PC-3 (cell line): ENCODE results near the gene WIPF1. TPM values are rescaled to one million over a fixed set of nuclear protein-coding genes. Genes with fewer than 3 reads are reported as not detected.

Experiments used
- ATAC-seq: fragments of 200-7000 bp; cut with Tn5 transposase; 2 replicates; pipeline ENCODE4 v1.9.1; 2020; ENCODE audit warnings: mild to moderate bottlenecking, moderate library complexity
- BruUV-seq: library from RNA; stranded (reverse); fragments of 400-500 nt; replicated peaks from 2 replicates; lab custom pipeline; 2021; lab: Mats Ljungman, UMichigan
- CTCF ChIA-PET: fragments of 300-600 bp; sonication (Branson Sonifier 250); formaldehyde crosslinking; loops from one replicate; lab custom pipeline; 2022; ENCODE audit warnings: antibody characterized with exemption; lab: Charles Lee
- POLR2A ChIA-PET: fragments of 300-600 bp; sonication (Branson Sonifier 250); formaldehyde crosslinking; loops from one replicate; lab custom pipeline; 2022; ENCODE audit warnings: antibody characterized with exemption; ENCODE audit not compliant: unreplicated experiment; lab: Charles Lee
- DNase-seq: peaks from one replicate; pipeline ENCODE4 v3.0.0-alpha.2; 2015
- H2AFZ ChIP-seq: fragments of 300-600 bp; sonication (generic); 2 replicates; pipeline ENCODE4 v1.6.0; 2016; ENCODE audit warnings: antibody characterized with exemption, low read length
- H3F3A ChIP-seq: fragments of 300-600 bp; sonication (generic); one replicate; pipeline ENCODE4 v1.6.0; 2017; ENCODE audit warnings: antibody characterized with exemption, low read length, control low read depth, mild to moderate bottlenecking; ENCODE audit not compliant: unreplicated experiment
- H3K27ac ChIP-seq: fragments of 300-600 bp; sonication (generic); 2 replicates; pipeline ENCODE4 v1.5.1; 2016; ENCODE audit warnings: mild to moderate bottlenecking, low read length
- H3K27me3 ChIP-seq: fragments of 300-600 bp; sonication (generic); 2 replicates; pipeline ENCODE4 v1.6.1; 2016; ENCODE audit warnings: low read length, mixed read lengths
- H3K36me3 ChIP-seq: fragments of 300-600 bp; sonication (generic); 2 replicates; pipeline ENCODE4 v1.6.1; 2016; ENCODE audit warnings: low read depth, mixed run types, low read length, mixed read lengths
- H3K4me1 ChIP-seq: fragments of 300-600 bp; sonication (generic); 2 replicates; pipeline ENCODE4 v1.5.1; 2016; ENCODE audit warnings: low read length; ENCODE audit not compliant: insufficient read depth
- H3K4me2 ChIP-seq: fragments of 300-600 bp; sonication (generic); 2 replicates; pipeline ENCODE4 v1.6.0; 2016; ENCODE audit warnings: low read length
- H3K4me3 ChIP-seq: fragments of 300-600 bp; sonication (generic); 2 replicates; pipeline ENCODE4 v1.5.1; 2016; ENCODE audit warnings: mild to moderate bottlenecking, low read length, mixed read lengths
- H3K79me2 ChIP-seq: fragments of 300-600 bp; sonication (generic); 2 replicates; pipeline ENCODE4 v1.6.1; 2017; ENCODE audit warnings: low read length, mixed read lengths
- H3K9ac ChIP-seq: fragments of 300-600 bp; sonication (generic); 2 replicates; pipeline ENCODE4 v1.6.0; 2016; ENCODE audit warnings: mild to moderate bottlenecking, low read length
- H3K9me2 ChIP-seq: fragments of 300-600 bp; sonication (generic); replicated peaks from 2 replicates; pipeline ENCODE4 v1.6.1; 2016; ENCODE audit warnings: mixed run types, low read length, mixed read lengths
- H3K9me3 ChIP-seq: fragments of 300-600 bp; sonication (generic); 2 replicates; pipeline ENCODE4 v1.6.1; 2016; ENCODE audit warnings: low read length, mixed read lengths
- H4K20me1 ChIP-seq: fragments of 300-600 bp; sonication (generic); 2 replicates; pipeline ENCODE4 v1.6.1; 2016; ENCODE audit warnings: low read length, mixed read lengths
- EZH2 ChIP-seq: fragments of 300-600 bp; sonication (generic); IDR thresholded peaks from one replicate; pipeline ENCODE4 v1.6.1; 2017; ENCODE audit warnings: antibody characterized with exemption, mild to moderate bottlenecking, low read length; ENCODE audit not compliant: unreplicated experiment
- EZH2phosphoT487 ChIP-seq: fragments of 300-600 bp; sonication (generic); IDR thresholded peaks from 2 replicates; pipeline ENCODE4 v1.6.1; 2018; ENCODE audit warnings: mild to moderate bottlenecking, antibody characterized with exemption, low read length, borderline replicate concordance
- intact Hi-C: fragments of 100-400 bp; cut with micrococcal nuclease; formaldehyde crosslinking; loops from 2 replicates; pipeline ENCODE4 v1.9.0; 2023
- total RNA-seq: library from RNA; depleted of rRNA; stranded (reverse); fragments of >200 nt; gene quantifications from 2 replicates; pipeline ENCODE4 v1.2.3, GENCODE V29; 2014
- TF ChIP-seq, protein P1 (sequence below): fragments of 300-600 bp; sonication (generic); conservative IDR thresholded peaks from 2 replicates; pipeline ENCODE4 v1.5.1; 2017; ENCODE audit warnings: antibody characterized with exemption, low read depth, mild to moderate bottlenecking, low read length

Gene WIPF1
- total RNA-seq, 1 experiment from 2014 or later = 0.29 TPM

DNA sequence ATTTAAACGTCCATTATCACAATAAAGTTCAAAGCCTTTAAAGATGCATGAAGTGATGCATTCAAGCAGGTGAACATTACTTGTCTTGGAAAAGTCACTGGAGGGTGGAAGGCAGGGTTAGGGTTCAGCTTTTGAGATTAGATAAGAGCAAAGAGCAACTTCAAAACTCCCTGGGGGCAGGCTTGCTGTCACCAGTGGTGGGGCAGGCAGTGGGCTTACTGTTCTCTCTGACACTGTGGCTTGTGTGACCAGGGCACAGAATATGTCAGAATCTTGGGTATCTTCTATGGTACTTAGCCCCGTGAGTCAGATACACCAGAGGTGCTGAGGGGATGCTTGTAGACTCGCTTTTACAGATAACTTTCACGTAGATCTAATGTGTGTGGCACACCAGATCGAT is 52.8 kb downstream of the WIPF1 start:
- Histone ChIP-seq H3K9me3 (no peaks in the 10 kb centered on the region), H3K9ac (no peak overlapping the region), H3K4me3 (no peak overlapping the region), H3K4me1 (no peaks in the 10 kb centered on the region), H3K36me3 (no peaks in the 10 kb centered on the region), H3F3A (no peaks in the 10 kb centered on the region), H3K27me3 (no peaks in the 10 kb centered on the region), H3K4me2 (no peak overlapping the region), H3K27ac (no peak overlapping the region), H3K79me2 (no peaks in the 10 kb centered on the region), H4K20me1 (no peaks in the 10 kb centered on the region), H2AFZ (no peak overlapping the region), H3K9me2 (no peaks in the 10 kb centered on the region)
- CTCF ChIA-PET = no interaction called here
- ATAC-seq = no peak
- TF ChIP-seq EZH2phosphoT487 = no peak
- TF ChIP-seq EZH2 = no peak
- TF ChIP-seq, protein P1, sequence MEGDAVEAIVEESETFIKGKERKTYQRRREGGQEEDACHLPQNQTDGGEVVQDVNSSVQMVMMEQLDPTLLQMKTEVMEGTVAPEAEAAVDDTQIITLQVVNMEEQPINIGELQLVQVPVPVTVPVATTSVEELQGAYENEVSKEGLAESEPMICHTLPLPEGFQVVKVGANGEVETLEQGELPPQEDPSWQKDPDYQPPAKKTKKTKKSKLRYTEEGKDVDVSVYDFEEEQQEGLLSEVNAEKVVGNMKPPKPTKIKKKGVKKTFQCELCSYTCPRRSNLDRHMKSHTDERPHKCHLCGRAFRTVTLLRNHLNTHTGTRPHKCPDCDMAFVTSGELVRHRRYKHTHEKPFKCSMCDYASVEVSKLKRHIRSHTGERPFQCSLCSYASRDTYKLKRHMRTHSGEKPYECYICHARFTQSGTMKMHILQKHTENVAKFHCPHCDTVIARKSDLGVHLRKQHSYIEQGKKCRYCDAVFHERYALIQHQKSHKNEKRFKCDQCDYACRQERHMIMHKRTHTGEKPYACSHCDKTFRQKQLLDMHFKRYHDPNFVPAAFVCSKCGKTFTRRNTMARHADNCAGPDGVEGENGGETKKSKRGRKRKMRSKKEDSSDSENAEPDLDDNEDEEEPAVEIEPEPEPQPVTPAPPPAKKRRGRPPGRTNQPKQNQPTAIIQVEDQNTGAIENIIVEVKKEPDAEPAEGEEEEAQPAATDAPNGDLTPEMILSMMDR = no peak
- POLR2A ChIA-PET = no interaction called here
- no TSS peak for BruUV-seq
- intact Hi-C loops = loop anchor here (1.0 kb wide), 1 partner anchor 46 kb away; no protein-coding TSS in a partner anchor
- no peak for DNase-seq

DNA sequence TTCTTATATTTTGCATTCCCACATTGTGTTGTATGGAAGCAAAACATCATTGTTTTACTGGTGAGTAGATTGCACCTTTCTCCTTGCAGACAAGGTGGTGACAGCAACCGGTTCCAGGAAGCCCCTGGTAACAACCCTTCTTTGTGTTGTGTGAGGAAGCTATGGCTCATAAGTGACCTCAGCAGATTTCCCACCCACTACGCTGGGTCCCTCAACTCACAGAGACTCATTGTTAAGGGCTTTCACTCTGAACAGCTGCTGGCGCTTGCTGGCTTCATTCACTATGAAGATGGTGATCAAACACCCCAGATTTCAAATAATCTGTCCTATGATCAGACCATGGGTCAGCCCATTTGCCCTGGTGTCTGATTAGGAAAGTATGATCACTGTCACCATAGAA is 53.4 kb downstream of the WIPF1 start:
- Histone ChIP-seq H3K4me3 (no peak overlapping the region), H4K20me1 (no peaks in the 10 kb centered on the region), H3F3A (no peaks in the 10 kb centered on the region), H3K79me2 (no peaks in the 10 kb centered on the region), H3K4me1 (no peaks in the 10 kb centered on the region), H3K9me3 (no peaks in the 10 kb centered on the region), H3K4me2 (no peak overlapping the region), H3K9ac (no peak overlapping the region), H2AFZ (no peak overlapping the region), H3K36me3 (no peaks in the 10 kb centered on the region), H3K27ac (no peak overlapping the region), H3K9me2 (no peaks in the 10 kb centered on the region), H3K27me3 (no peaks in the 10 kb centered on the region)
- DNase-seq = no peak
- TF ChIP-seq, protein P1 = no peak
- TF ChIP-seq EZH2 (no peak), EZH2phosphoT487 (no peak)
- ChIA-PET POLR2A (no interaction called here), CTCF (no interaction called here)
- BruUV-seq = no TSS peak
- intact Hi-C loops = no loop called here
- ATAC-seq = no peak

DNA sequence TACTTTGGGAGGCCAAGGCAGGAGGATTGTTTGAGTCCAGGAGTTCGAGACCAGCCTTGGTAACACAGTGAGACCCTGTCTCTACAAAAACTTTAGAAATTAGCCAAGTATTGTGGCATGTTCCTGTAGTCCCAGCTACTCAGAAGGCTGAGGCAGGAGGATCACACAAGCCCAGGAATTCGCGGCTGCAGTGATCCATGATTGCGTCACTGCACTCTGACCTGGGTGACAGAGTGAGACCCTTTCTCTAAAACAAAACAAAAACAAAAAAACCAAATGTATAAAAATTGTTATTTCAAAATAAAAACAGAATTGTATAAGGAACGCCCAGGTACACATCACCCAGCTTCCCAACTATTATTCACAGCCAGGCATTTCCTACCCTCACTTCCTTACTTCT is 56.7 kb downstream of the WIPF1 start:
- H3K4me1 ChIP-seq = no peaks in the 10 kb centered on the region
- CTCF ChIA-PET = interaction anchor here (0.6 kb wide), 1 partner anchor 147 kb away, joined by 6 read pairs; no protein-coding TSS in a partner anchor
- POLR2A ChIA-PET = no interaction called here
- H3K4me3 ChIP-seq = no peak overlapping the region
- no peaks in the 10 kb centered on the region for H3K9me2 ChIP-seq
- no peak for TF ChIP-seq EZH2phosphoT487
- TF ChIP-seq, protein P1 = no peak
- no peak for TF ChIP-seq EZH2
- H3K27me3 ChIP-seq = no peaks in the 10 kb centered on the region
- no peak overlapping the region for H3K27ac ChIP-seq
- DNase-seq (no peak), ATAC-seq (no peak)
- BruUV-seq = no TSS peak
- intact Hi-C loops = no loop called here
- no peaks in the 10 kb centered on the region for H3K36me3 ChIP-seq
- no peaks in the 10 kb centered on the region for H3F3A ChIP-seq
- no peak overlapping the region for H3K4me2 ChIP-seq
- H2AFZ ChIP-seq = no peak overlapping the region
- H4K20me1 ChIP-seq = no peaks in the 10 kb centered on the region
- no peaks in the 10 kb centered on the region for H3K9me3 ChIP-seq
- no peaks in the 10 kb centered on the region for H3K79me2 ChIP-seq
- H3K9ac ChIP-seq = no peak overlapping the region
